ENCODE measurements around the gene FZD10. TPM values are rescaled to one million over a fixed set of nuclear protein-coding genes. Genes with fewer than 3 reads are reported as not detected.

The FZD10 gene
- polyA plus RNA-seq, 4 donors = 1.4 to 3.5 (median 2.9) TPM

DNA sequence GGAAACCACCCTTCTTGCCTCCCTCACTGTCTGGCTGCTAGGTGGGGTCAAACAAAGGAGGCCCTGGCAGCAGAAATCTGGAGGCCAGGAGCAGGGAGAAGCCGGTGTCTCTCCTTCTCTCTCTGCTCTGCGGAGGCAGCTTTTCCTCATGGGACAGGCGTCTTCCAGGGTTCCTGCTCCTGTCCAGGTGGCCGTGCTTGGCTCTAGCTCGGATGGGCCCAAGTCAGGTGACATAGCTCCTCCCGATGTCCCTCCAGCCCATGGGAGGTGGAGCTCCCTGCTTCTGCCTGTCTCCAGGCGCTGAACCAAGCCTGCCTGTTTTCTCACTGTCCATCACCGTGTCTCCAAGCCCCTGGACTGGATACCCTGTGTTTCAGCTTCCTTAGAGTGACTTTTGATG is 30.5 kb upstream of the FZD10 start:
- DNase-seq (ENCODE audit: low read depth in 4 of 4, low spot score in 3 of 4) = no peak

GRCh38 chr12:130132831-130133511 is 29.3 kb upstream of the FZD10 start:
- DNase-seq (ENCODE audit: low read depth in 4 of 4, low spot score in 3 of 4) = no peak

DNA sequence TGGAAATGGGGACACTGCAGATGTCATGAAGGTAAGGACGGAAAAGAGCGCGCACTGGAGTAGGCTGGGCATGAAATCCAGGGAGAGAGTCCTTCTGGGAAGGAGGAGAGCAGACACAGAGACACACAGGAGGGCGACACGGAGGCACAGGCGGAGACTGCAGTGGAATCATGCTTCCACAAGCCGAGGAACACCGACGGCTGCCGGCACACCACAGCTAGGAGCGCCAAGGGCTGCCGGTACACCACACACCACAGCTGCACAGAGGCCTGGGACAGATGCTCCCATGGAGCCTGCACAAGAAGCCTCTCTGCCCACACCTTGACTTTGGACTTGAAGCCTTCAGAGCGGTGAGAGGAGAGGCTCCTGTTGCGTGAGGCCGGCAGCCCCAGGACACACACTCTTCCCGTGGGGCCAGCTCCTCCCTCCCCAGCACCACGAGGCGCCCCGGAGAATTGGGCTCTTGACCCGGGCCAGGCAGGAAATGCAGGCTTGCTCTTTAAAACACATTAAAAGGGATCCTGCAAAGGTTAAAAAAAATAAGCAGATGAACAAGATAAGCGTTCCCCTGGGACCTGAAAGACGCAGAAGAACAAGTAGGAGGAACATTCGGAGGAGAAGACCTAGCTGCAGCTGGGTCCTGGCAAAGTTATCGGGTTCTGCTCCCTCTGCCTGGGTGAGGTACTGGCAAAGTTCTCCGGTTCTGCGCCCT is 28.3 kb upstream of the FZD10 start:
- no peak for DNase-seq (ENCODE audit: low read depth in 4 of 4, low spot score in 3 of 4)

DNA sequence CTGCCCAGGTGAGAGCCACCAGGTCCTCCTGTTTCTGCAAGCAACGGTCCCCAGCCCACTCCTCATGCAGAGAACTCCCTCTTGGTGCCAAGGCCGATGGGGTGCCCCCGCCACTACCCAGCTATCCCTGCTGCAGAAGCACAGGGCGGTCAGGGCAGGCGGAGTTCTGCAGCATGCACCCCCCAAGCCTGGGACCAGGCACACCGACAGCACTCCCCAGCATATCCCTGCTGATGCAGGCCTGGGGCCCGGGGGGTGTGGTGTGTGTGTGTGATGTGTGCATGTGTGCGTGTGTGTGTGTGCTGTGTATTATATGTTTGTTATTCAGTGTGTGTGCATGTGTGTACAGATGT is 27.7 kb upstream of the FZD10 start:
- no peak for DNase-seq (ENCODE audit: low read depth in 4 of 4, low spot score in 3 of 4)

DNA sequence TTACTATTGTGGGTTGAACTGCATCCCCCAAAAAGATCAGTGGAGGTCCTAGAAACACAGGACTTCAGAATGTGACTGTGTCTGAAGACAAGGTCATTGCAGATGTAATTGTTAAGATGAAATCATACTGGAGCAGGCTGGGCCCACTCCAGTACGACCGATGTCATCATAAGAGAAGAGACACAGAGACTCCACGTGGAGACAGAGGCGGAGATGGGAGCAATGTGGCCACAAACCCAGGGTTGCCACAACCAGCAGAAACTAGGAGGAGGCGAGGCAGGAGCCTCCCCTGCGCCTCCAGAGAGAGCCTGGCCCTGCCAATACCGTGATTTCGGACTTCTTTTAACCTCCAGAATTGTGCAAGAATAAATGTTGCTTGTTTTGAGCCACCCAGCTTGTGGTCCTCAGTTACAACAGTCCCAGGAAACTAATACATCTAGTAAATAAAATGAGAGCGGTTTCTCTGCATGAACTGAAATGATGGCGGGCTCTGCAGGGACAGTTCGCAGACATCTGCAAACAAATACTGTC is 25.7 kb upstream of the FZD10 start:
- DNase-seq (ENCODE audit: low read depth in 4 of 4, low spot score in 3 of 4) = no peak

- DNase-seq (ENCODE audit: low read depth in 4 of 4, low spot score in 3 of 4) = no peak
Observed at GRCh38 chr12:130137040-130138018, 24.9 kb upstream of the FZD10 start.

- no peak for DNase-seq (ENCODE audit: low read depth in 4 of 4, low spot score in 3 of 4)
Observed at GRCh38 chr12:130138478-130138877, 23.8 kb upstream of the FZD10 start.

DNA sequence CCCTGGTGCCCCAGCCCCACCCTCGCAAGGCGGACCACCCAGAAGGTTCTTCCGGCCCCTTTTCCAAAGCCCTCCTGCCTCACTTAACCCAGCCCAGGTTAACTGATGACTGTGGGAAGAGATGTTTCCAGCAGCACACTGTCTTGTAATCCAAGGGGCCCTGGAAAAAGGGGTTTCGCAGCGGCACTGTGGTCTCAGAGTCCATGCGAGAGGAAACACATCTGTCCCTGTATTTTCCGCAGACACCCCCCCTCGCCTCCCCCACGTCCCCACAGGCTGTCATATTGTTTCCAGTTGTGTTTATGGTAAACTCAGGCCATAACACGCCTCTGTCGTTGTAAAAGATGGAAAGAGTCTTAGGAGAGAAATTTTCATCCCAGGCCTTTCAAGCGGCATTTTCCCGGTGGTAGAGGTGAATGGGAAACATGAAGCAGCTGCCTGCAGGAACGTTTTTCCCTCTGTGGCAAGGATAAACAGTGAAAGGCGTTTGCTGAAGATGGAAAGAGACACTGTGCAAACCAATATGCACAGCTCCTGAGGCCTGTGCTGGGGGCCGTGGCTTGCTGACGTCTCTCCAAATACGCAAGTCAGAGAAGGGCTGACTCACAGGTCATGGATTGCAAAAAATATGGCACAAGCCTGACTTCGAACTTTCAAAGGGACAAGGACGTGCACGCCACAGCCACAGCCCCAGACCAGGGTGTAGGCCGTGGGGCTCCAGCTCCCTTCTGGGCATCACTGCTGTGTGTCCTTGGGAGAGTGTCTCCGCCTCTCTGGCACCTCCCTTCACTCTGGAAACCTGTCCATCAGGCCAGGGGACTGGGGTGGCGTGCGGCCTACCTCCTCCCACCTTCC is 22.5 kb upstream of the FZD10 start:
- DNase-seq (ENCODE audit: low read depth in 4 of 4, low spot score in 3 of 4) = no peak

DNA sequence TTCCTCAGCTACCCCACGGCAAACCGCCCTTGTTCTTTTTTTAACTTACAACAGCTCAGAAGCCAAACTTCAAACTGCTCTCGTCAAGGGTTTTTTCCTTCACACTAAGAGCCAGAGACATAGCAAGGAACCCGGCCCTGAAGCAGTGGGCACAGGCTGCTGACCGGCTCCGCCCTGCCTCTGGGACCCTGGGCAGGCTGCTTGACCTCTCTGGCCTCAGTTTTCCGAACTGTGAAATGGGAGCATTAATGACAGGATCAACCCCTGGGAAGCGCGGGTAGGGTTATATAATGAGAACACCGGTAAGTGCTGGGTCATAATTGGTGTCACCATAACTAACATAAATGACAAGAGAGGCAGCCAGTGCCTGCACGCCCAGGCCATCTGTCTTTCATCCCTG is 21.2 kb upstream of the FZD10 start:
- no peak for DNase-seq (ENCODE audit: low read depth in 4 of 4, low spot score in 3 of 4)

DNA sequence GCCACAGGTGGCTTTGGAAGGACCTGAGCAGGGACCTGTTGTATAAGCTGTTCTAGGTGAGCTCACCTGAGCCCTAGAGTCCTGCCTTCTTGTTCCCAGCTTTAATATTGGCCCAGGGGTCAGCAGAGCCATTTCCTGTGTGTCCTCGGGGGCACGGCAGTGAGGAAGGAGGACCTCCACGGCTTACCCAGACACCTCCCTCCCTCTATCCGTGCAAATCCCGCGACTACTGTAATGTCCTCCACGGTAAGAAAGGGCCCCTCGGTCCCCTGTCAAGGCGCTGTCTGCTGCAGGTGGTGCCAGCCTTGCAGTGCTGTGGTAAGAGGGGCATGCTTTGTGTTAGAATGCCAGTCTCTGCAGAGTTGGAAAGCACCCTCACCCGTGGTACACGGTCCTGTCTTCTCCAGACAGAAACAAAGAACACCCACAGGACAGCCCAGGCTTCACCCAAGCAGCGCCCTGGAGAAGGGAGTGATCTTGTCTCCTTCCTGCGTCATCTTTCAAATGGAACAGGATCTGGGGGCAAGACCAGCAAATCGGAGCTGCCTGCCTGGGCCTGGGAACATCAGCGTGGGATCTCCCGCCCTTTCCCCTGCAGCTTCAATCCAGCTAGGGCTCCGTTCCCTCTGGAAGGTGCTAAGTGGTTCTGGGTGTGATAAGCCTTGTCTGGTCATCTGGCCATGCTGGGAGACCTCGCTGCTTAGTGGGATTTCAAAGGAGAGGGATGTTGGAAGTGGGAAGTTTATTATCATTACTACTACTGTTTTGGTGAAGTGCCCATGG is 20.2 kb upstream of the FZD10 start:
- DNase-seq (ENCODE audit: low read depth in 4 of 4, low spot score in 3 of 4) = no peak

GRCh38 chr12:130142736-130143135 is 19.5 kb upstream of the FZD10 start:
- DNase-seq (ENCODE audit: low read depth in 4 of 4, low spot score in 3 of 4) = no peak

DNA sequence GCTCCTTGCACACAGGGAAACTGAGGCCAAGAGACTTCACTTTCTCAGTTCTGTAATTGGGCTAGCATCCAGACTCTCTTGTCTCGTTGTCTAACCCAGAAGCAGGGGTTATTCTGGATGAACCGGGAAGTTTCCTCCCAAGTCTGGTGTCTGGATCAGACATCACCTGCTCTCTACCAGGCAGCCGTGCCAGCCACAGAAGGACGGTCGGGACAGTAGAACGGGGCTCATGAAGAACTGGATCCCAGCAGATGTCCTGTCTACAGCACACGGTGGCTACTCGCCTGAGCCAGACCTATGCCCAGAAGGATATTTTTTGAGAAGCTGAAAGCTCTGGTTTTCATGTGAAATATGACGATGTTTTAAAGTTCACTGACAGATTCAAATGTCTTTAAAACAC is 19.1 kb upstream of the FZD10 start:
- no peak for DNase-seq (ENCODE audit: low read depth in 4 of 4, low spot score in 3 of 4)

- no peak for DNase-seq (ENCODE audit: low read depth in 4 of 4, low spot score in 3 of 4)
Observed at GRCh38 chr12:130144256-130144655, 18.0 kb upstream of the FZD10 start.

DNA sequence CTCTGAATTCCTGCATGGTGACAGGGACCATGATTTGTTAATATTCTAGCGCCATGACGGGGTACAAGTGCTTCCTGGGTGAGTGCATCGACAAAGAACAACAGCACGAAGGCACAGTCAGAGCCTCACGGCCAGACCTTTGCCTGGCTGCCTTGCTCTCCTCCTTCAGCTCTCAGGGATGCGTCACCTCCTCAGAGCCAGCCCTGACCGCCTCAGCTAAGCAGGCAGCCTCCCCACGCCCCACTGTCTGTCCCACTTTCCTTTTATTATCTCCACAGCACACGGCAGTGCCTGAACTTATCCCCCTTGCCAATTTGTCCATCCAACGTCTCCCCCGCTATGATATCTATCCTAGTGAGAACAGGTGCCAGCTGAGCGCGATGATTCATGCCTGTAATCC is 16.5 kb upstream of the FZD10 start:
- DNase-seq (ENCODE audit: low read depth in 4 of 4, low spot score in 3 of 4) = no peak

DNA sequence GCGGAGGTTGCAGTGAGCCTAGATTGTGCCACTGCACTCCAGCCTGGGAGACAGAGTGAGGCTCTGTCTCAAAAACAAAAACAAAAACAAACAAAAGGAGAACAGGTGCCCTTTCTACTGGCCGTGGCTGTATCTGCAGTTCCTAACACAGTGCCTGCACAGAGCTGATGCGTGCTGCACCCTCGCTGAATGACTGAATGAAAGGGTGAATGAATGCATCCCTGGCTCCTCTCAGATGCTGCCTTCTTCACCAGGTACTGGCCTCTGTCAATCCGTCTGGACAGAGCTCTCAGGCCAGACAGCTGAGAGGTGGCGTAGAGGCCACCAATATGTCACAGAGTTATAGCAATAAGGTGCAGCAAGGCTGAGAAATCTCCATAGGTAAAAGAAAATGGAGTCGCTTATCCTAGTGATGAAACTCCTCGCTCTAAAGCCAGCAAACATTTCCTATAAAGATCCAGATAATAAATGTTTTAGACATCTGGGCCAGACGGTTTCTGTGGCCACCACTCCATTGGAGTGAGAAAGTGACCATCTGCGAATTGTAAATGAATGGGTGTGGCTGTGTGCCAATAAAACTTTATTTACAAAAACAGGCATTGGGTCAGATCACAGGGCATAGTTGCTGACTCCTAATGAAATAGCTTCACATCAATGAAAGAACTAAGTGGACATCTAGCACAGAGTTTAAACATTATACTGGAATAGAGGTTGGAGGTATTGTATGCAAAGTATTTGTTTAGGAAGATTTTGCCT is 15.9 kb upstream of the FZD10 start:
- no peak for DNase-seq (ENCODE audit: low read depth in 4 of 4, low spot score in 3 of 4)

- DNase-seq (ENCODE audit: low read depth in 4 of 4, low spot score in 3 of 4) = no peak
Observed at GRCh38 chr12:130147875-130148596, 14.2 kb upstream of the FZD10 start.

DNA sequence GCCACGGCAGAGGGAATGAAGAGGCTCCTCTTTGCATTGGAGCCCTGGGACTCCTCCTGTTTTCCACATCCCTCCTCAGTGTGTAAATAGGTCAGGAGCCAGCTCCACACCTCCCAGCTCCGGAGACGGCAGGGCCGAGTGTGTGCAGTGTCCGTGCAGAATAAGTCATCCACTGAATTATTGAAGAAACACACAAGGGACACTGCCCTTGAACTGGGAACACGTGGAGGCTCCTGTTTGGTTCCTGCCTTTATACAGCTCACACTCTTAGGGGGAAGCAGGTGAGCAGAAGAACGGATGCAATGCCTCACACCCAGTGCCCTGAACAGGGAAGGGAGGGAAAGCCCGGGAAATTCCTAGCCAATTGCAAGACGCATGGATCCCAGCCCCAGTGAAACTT is 10.4 kb upstream of the FZD10 start:
- DNase-seq (ENCODE audit: low read depth in 4 of 4, low spot score in 3 of 4) = no peak

- DNase-seq (ENCODE audit: low read depth in 4 of 4, low spot score in 3 of 4) = no peak
Observed at GRCh38 chr12:130152386-130152785, 9.9 kb upstream of the FZD10 start.

All from left renal pelvis (tissue), 4 donors.